SK-N-MC (cell line): ENCODE results near the gene KRT35.

Experiments used
- EZH2 ChIP-seq: fragments of 200-600 bp; sonication (generic); IDR thresholded peaks from one replicate; pipeline ENCODE4 v1.6.1; 2017; ENCODE audit warnings: antibody characterized with exemption
- POLR2AphosphoS5 ChIP-seq: IDR thresholded peaks from 2 replicates; pipeline ENCODE4 v1.6.1; 2012; ENCODE audit warnings: mild to moderate bottlenecking, low read depth, low read length, borderline replicate concordance

GRCh38 chr17:41484920-41485904, 4.3 kb upstream of the KRT35 start:
- TF ChIP-seq POLR2AphosphoS5 = no peak
- TF ChIP-seq EZH2 = no peak
